ENCODE results near the gene IQSEC1. TPM values are rescaled to one million over a fixed set of nuclear protein-coding genes. Genes with fewer than 3 reads are reported as not detected.
A peak's percentile ranks its signal among the peaks of the same experiment; 100 is the strongest.

The IQSEC1 gene
- 10 to 100 TPM; 58.2 to 94.2 TPM for total RNA-seq

GRCh38 chr3:13073326-13074005, at the start of gene IQSEC1:
Gene IQSEC1, minus strand, starts transcription at chr3:13073429. Its CDS starts 415 bp downstream, at chr3:13073014.
- no peak within 1 kb of the TSS for H3K27ac ChIP-seq
- WGBS = 6% methylated on average over 44 of the region's 63 CpGs
- H3K9me3 ChIP-seq = no peaks in the 10 kb centered on the region
- peaks cover 6% of the 10 kb centered on the region for H3K27me3 ChIP-seq (replicated peaks; ENCODE audit: insufficient read depth)
- intact Hi-C loops (cut with DNase I) = no loop called here
- H3K4me1 ChIP-seq (replicated peaks) = no peaks in the 10 kb centered on the region
- TF ChIP-seq POLR2A (IDR thresholded peaks at IDR 0.05) = no peak
- TF ChIP-seq CTCF (IDR thresholded peaks at IDR 0.05) = no peak
- TF ChIP-seq POLR2AphosphoS5 (IDR thresholded peaks at IDR 0.05) = no peak
- DNase-seq (ENCODE audit: low spot score) = peak; percentile 10
- no peak within 1 kb of the TSS for H3K4me3 ChIP-seq
- H3K36me3 ChIP-seq = no peaks in the 10 kb centered on the region

- Histone ChIP-seq H3K27ac (no peak overlapping the region), H3K27me3 (replicated peaks; ENCODE audit: insufficient read depth) (no peaks in the 10 kb centered on the region), H3K4me3 (no peak overlapping the region), H3K36me3 (no peaks in the 10 kb centered on the region), H3K4me1 (replicated peaks) (peaks cover 3% of the 10 kb centered on the region), H3K9me3 (no peaks in the 10 kb centered on the region)
- TF ChIP-seq POLR2A (IDR thresholded peaks at IDR 0.05) = no peak
- TF ChIP-seq CTCF (IDR thresholded peaks at IDR 0.05) = no peak
- TF ChIP-seq POLR2AphosphoS5 (IDR thresholded peaks at IDR 0.05) = no peak
- intact Hi-C loops (cut with DNase I) = no loop called here
- WGBS = 42% methylated on average over 20 of the region's 20 CpGs
- DNase-seq (ENCODE audit: low spot score) = no peak
Measured at GRCh38 chr3:13122081-13123012, 49.1 kb upstream of the IQSEC1 start.

GRCh38 chr3:13121553-13122001, 48.3 kb upstream of the IQSEC1 start:
- Histone ChIP-seq H3K36me3 (no peaks in the 10 kb centered on the region), H3K27ac (no peak overlapping the region), H3K9me3 (no peaks in the 10 kb centered on the region), H3K4me3 (no peak overlapping the region), H3K27me3 (replicated peaks; ENCODE audit: insufficient read depth) (no peaks in the 10 kb centered on the region), H3K4me1 (replicated peaks) (peaks cover 3% of the 10 kb centered on the region)
- DNase-seq (ENCODE audit: low spot score) = no peak
- intact Hi-C loops (cut with DNase I) = no loop called here
- no peak for TF ChIP-seq CTCF (IDR thresholded peaks at IDR 0.05)
- no peak for TF ChIP-seq POLR2A (IDR thresholded peaks at IDR 0.05)
- no peak for TF ChIP-seq POLR2AphosphoS5 (IDR thresholded peaks at IDR 0.05)
- 56% methylated on average over 14 of the region's 14 CpGs for WGBS

GRCh38 chr3:13120928-13121552, 47.8 kb upstream of the IQSEC1 start:
- 88% methylated on average over 16 of the region's 16 CpGs for WGBS
- intact Hi-C loops (cut with DNase I) = no loop called here
- no peak overlapping the region for H3K4me3 ChIP-seq
- TF ChIP-seq POLR2A (IDR thresholded peaks at IDR 0.05) (no peak), POLR2AphosphoS5 (IDR thresholded peaks at IDR 0.05) (no peak), CTCF (IDR thresholded peaks at IDR 0.05) (no peak)
- H3K27me3 ChIP-seq (replicated peaks; ENCODE audit: insufficient read depth) = no peaks in the 10 kb centered on the region
- H3K4me1 ChIP-seq (replicated peaks) = peaks cover 3% of the 10 kb centered on the region
- no peak for DNase-seq (ENCODE audit: low spot score)
- H3K9me3 ChIP-seq = no peaks in the 10 kb centered on the region
- H3K27ac ChIP-seq = no peak overlapping the region
- H3K36me3 ChIP-seq = no peaks in the 10 kb centered on the region

Measured in prostate gland (tissue), 2 donors.